ENCODE results near the gene BNC2.

DNA sequence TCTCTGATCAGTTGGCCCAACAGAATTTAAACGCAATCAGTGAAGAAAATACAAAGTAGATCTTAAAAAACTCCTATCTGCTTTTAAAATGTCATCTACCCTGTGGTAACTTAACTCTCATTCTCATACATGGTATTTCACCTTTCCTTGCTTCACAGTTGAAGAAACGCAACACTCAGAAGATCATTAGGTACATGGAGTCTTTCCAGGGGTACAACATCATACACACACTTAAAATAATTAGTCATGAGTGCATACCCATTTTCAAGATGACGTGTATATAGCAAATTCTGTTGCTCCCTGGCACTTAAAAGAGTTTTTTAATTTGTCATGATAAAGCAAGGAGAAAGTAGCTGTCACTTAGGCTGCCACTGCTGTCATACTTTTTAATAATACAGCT lies 259.9 kb downstream of the BNC2 start:
- no peak for TF ChIP-seq EZH2 (IDR thresholded peaks at IDR 0.05; ENCODE audit: insufficient read depth, low read length)
- TF ChIP-seq, protein P1, sequence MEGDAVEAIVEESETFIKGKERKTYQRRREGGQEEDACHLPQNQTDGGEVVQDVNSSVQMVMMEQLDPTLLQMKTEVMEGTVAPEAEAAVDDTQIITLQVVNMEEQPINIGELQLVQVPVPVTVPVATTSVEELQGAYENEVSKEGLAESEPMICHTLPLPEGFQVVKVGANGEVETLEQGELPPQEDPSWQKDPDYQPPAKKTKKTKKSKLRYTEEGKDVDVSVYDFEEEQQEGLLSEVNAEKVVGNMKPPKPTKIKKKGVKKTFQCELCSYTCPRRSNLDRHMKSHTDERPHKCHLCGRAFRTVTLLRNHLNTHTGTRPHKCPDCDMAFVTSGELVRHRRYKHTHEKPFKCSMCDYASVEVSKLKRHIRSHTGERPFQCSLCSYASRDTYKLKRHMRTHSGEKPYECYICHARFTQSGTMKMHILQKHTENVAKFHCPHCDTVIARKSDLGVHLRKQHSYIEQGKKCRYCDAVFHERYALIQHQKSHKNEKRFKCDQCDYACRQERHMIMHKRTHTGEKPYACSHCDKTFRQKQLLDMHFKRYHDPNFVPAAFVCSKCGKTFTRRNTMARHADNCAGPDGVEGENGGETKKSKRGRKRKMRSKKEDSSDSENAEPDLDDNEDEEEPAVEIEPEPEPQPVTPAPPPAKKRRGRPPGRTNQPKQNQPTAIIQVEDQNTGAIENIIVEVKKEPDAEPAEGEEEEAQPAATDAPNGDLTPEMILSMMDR (IDR thresholded peaks at IDR 0.05; ENCODE audit: insufficient read depth, low read depth, low read length), result no peak

Data from astrocyte (in vitro differentiated cells and primary cell).